COLO829 (cell line): ENCODE data around the gene PRKCE.

Experiments
- DNase-seq: peaks from one replicate; pipeline ENCODE4 v3.0.0; 2012; ENCODE audit warnings: low spot score

The PRKCE gene

GRCh38 chr2:45651415-45652089, at the start of gene PRKCE:
PRKCE (plus strand) TSS chr2:45651675.
- DNase-seq = no peak

GRCh38 chr2:45602624-45603023, 48.9 kb upstream of the PRKCE start:
- DNase-seq = no peak

GRCh38 chr2:45605116-45605515, 46.4 kb upstream of the PRKCE start:
- DNase-seq = no peak

- DNase-seq = no peak
Measured at GRCh38 chr2:45606796-45607195, 44.7 kb upstream of the PRKCE start.

GRCh38 chr2:45607701-45608100, 43.8 kb upstream of the PRKCE start:
- peak; percentile 50 for DNase-seq

- peak; percentile 66 for DNase-seq
Measured at GRCh38 chr2:45610281-45611019, 41.0 kb upstream of the PRKCE start.

- peak; percentile 87 for DNase-seq
Measured at GRCh38 chr2:45611020-45611859, 40.2 kb upstream of the PRKCE start, which contains the start of gene SRBD1. SRBD1 (minus strand) TSS chr2:45611267; CDS start chr2:45605441, 5,826 bp downstream.

GRCh38 chr2:45612285-45612684, 39.2 kb upstream of the PRKCE start:
- no peak for DNase-seq

- DNase-seq = no peak
Measured at GRCh38 chr2:45612731-45613130, 38.7 kb upstream of the PRKCE start.

GRCh38 chr2:45614330-45614729, 37.1 kb upstream of the PRKCE start:
- DNase-seq = no peak

- DNase-seq = no peak
Measured at GRCh38 chr2:45614871-45615415, 36.5 kb upstream of the PRKCE start.

GRCh38 chr2:45616658-45617411, 34.6 kb upstream of the PRKCE start:
- no peak for DNase-seq

- DNase-seq = no peak
Measured at GRCh38 chr2:45617496-45617895, 34.0 kb upstream of the PRKCE start.

GRCh38 chr2:45622336-45623075, 29.0 kb upstream of the PRKCE start:
- no peak for DNase-seq

- DNase-seq = no peak
Measured at GRCh38 chr2:45623098-45623497, 28.4 kb upstream of the PRKCE start.

- no peak for DNase-seq
Measured at GRCh38 chr2:45625824-45626223, 25.7 kb upstream of the PRKCE start.

- no peak for DNase-seq
Measured at GRCh38 chr2:45626387-45627221, 24.9 kb upstream of the PRKCE start.

- no peak for DNase-seq
Measured at GRCh38 chr2:45627911-45628310, 23.6 kb upstream of the PRKCE start.

- DNase-seq = no peak
Measured at GRCh38 chr2:45629971-45630370, 21.5 kb upstream of the PRKCE start.

- no peak for DNase-seq
Measured at GRCh38 chr2:45631319-45631718, 20.2 kb upstream of the PRKCE start.
